Activated CD4-positive, alpha-beta T cell treated with anti-CD3 and anti-CD28 coated beads, Interleukin-2, amount 50 U/mL, for 48 hours (primary cell): Measurements from ENCODE around the gene MRPS11.
"Not testable (repeated sequence)": the region's sequence is repeated elsewhere in the genome, so short reads cannot be mapped to it uniquely, and the experiment has no call there.

ENCODE experiments used
- DNase-seq, 2 experiments: peaks; one replicate each; pipeline ENCODE4 v3.0.0-alpha.2; 2020

MRPS11 gene

DNA sequence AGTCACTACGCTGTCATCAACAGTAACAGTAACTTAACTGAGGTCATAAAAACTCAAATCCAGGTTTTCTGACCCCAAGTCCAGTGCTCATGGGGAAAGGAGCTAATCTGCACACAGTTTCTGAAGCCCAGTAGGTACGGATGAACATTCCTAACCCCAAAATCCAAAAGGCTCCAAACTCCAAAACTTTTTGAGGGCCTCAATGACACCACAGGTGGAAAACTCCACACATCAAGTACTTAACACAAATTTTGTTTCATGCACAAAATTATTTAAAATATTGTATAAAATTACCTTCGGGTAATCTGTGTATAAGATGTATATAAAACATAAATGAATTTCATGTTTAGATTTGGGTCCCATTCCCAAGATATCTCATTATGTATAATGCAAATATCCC is 10.8 kb upstream of the MRPS11 start:
- DNase-seq: no peak

DNA sequence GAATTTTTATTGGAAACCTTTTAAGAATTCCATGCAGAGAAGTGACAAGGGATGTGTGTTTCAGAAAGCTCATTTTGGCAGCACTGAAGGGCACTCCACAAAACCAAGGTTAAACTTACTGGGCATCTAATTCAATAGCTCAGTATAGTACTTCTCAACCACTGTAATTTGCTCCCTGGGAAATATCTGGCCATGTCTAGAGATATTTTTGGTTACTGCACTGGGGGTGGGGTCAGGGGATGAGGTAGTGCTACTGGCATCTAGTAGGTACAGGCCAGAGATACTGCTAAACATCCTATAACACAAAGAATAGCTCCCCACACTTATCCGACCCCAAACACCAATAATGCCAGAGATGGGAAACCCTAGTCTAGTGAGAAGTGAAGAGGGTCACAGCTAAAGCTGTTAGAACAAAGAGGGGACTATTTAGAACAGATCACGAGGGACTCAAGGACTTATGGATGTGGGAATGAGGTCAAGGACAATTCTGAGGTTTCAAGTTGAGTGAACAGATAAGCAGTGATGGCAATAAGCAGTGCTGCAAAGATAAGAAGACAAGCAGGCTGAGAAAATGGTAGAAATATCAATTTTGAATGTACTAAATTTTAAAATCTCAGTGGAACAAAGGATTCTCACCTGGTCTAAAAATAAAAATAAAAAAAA is 3.5 kb upstream of the MRPS11 start:
- DNase-seq: no peak

DNA sequence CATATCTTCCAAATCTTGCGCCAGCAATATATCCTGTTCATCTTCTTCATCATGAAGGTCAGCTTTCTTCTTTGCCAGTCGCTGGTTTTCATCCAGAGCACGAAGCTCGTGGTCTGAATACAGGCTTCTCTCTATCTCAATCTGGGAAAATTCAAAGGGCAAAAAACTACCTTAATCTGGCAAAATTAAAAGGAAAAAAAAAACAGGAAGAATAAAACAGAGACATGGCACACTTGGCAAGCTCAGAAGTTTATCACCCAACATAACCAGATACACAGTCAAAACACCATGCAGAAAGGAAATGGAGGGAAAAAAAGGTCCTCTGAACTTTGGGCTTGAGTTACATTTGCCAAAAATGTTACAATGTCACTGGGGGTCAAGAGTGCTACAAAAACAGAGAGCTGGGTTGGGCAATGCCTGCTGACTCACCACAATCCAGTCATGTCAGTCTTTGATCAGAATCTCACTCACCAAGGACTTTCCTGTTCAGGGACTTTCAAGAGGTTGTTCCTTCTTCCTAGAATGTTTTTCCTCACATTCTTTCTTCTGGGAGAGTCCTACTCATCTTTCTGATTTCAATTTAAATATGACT is 1.8 kb upstream of the MRPS11 start:
- peak; percentile 26 to 42 for DNase-seq

DNA sequence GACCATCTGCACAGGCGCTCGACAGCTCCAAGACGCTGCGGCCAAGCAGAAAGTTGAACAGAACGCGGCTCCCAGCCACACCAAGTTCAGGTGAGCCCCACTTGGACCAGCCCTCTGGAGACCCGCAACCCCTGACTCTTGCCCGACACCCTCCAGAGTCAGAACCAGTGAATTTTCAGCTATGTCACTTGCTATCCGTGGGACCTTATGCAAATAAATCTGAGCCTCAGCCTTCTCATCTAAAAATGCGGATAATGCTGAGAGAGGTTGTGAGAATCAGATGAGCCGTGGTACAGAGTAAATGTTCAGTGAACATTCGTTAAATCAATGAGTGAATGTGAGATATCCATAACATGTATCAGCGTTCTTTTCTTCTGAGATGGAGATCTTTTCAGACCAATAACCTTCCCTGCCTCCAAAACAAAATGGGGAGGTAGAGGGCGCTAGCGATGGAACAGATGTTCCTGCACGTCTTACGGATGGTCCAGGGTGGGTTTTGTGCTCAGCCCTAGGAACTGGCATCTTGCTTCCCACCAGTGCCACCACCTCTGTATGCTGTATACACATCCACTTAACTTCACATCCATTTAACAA is 524 bp downstream of the MRPS11 start:
- DNase-seq: peak; percentile 16 to 28

DNA sequence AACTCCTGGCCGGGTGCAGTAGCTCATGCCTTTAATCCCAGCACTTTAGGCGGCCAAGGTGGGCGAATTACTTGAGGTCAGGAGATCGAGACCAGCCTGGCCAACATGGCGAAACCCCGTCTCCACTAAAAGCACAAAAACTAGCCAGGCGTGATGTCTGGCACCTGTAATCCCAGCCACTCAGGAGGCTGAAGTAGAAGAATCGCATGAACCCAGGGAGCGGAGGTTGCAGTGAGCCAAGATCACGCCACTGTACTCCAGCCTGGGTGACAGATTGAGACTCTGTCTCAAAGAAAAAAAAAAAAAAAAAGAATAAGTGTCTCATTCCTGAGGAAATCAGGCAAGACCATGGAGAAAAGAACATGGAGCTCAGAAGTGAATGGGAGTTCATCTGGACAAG is 1.2 kb downstream of the MRPS11 start:
- not testable (repeated sequence) for DNase-seq

DNA sequence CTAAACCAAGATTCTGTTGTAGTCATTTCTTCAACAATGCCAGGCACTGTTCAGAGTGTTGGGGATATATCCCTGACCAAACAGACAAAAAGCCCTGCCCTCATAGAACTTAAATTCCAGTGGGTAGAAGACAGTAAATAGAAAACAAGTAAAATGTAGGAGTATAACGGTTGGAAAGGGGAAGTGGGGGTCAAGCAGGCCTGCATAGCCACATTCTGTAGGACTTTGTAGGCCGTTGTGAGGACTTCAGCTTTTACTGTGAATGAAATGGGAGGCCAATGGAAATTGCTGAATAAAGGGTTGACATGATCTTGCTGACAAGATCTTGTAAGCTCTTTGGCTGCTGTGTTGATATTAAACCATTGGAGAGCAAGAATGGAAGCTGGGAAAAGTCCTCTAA is 1.8 kb downstream of the MRPS11 start:
- no peak for DNase-seq

DNA sequence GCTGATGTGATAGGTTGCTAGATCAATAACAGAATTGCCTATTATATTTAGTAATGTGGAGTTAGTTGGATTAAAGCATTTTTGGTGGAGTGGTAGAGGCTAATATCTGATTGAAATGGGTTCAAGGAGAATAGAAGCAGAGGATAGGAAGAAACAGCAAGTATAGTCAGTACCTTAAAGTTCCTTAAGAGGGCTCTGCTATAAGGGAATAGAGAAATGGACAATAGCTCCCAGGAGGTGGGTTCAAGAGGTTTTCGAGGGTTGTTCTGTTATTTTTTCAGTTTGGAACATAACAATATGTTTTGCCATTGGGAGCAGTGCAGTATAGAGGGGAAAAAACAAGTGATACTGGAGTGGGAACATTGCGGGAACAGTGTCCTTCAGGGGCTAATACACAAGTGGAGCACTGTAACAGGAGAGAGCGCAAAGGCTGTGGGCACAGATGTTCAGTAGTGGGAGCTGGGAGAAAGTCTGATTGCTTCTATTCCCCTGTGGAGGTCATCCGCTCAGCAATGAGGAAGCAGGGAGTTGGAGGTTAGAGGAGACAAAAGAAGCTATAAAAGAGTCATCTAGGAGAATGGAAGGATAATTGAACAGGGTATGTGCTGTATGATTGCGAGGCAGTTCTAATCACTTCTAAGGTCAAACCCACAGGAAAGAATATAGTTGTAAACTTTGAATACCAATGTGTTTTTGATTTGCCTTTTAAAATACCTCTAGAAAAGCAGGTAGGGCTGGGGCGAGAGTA is 3.3 kb downstream of the MRPS11 start:
- no peak for DNase-seq

DNA sequence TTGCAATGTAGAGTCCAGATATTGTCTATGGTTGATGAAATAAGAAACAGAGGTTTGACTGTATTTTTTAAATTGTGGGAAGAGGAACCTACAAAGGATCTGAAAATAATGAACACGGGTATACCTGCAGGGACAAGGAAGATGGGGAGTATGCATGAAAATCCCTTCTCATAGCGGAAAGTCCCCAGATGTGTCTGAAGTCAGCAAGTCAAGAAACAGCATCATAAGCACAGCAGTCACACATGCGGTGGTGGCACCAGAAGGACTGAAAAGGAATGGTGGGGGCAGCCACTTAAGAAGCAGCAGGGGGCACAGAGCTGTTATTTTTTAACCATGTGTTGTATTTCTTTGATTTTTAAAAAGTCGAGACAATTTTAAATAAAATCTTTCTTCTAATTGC is 4.7 kb downstream of the MRPS11 start:
- no peak for DNase-seq

DNA sequence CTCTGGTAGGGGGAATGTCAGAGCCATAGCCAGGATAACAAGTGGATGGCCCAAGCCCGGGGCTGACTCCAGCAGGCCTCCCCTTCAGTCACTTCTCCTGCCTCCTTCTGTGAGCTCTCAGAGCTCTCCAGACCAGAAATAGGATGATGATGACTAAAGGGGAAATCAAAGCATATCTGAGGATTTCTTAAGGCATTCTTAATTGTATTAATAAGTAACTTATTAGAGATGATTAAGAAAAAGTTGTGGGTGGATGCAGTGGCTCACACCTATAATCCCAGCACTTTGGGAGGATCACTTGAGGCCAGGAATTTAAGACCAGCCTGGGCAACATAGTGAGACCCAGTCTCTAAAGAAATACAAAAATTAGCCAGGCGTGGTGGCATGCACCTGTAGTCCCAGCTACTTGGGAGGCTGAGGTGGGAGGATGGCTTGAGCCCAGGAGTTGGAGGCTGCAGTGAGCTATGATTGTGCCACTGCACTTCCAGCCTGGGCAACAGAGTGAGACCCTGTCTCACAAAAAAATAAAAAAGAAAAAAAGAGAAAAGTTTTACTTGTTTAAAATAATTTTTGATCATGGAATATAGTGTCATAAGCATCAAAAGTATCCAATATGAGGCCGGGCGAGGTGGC is 6.3 kb downstream of the MRPS11 start:
- DNase-seq: not testable (repeated sequence)

DNA sequence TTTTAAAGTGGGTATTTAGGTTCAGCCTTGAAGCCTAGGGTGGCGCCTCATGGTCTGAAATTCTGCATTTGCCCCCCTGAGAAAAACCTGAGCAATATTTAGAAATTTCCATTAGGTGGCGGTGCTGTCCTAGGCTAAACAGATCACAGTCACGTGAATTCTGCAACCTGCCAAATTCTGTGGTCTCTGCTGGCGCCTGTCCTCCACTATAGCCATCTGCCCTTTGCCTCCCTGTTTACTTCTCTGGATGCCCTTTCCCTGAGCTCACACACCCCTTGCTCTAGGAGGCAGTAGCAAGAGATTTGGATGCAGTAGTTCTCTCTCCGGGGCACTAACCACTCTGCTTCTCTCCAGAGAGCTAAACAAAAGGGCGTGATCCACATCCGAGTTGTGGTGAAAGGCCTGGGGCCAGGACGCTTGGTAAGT is 9.1 kb downstream of the MRPS11 start:
- DNase-seq: no peak

DNA sequence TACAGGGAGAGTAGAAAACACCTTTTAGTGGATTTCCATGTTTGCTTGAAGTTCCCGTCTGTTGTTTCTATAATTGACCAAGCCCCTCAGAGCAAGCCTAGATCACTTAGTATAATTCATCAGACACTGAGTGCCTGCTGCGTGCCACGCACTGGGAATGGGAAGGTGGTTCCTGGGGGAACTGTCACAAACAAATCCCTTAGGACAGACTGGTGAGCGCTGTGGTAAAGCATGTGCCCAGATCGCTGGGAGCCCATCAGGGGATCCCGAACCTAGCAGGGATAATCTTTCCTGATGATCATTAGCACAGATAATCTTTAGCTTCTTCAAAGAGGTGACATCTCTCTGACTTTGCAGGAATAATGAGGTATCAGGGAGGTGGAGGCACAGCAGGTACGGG is 9.6 kb downstream of the MRPS11 start:
- no peak for DNase-seq

DNA sequence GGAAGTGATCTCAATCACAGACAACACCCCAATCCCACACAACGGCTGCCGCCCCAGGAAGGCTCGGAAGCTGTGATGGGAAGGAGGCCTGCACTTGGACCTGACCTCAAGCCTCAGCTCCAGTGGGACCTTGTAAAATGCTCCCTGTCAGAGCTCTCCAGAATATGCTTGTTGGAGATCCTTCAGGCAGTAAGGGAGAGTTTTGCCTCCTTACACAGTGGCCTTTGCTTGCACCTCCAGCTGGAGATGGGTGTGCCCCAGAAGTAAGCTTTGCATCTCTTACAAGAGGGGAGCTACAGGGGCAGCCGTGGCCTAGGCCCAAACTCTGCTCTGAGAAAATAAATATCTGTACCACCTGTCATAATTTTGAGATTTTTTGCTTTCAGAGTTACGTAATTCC is 10.4 kb downstream of the MRPS11 start:
- no peak for DNase-seq

DNA sequence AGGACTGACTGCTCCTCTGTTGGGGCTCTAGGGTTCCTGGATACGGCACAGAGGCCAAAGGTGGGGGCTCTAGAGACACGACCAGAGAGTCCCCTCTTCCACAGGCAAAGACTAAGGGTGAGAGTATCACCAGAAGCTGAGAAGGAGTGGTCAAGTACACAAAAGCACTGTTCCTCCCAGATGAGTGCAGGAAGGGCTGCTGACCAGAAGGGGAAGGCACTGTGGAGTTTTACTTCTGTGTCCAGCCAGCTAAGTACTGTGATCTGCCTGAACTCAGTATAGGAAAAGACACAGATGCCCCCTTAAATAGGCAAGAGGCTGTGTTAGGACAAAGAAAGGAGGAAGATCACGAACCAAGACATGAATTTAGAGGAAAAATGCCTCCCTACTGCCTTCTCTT is 11.7 kb downstream of the MRPS11 start:
- DNase-seq: no peak

DNA sequence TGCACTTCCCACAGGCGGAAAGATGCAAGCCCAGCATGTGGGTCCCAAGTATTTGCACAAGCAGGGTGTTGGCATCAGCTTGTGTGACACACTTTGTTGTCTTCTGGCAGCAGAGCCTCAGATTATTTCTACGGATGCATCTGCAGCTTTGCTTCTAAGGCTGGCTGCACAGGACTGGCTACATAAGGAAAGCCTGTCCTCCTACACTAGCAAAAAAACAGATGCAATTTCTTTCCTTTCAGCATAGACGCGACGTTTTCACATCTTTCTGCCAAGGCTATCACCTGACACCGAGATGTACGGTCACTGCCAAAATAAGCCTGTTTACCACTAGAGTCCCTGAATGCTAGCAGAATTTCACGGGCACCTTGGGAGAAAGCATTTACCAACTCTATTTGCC is 13.5 kb downstream of the MRPS11 start:
- DNase-seq: no peak

DNA sequence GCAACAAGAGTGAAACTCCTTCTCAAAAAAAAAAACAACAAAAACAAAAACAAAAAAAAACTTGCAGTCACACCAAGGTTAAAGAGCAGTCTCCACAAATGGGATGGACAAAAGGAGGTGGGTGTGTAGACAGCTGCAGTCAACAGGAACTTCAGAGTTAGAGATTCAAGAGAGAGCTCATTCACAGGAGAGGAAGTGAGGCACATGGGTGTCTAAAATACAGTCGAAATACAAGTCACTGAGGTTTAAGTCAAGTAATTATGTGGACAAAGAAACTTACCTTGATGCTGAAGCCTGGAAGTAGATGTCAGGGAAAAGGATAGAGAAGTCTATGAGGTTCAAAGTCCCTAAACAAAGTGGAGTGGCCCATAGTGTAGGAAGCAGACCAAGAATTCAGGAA is 14.8 kb downstream of the MRPS11 start:
- DNase-seq: no peak

DNA sequence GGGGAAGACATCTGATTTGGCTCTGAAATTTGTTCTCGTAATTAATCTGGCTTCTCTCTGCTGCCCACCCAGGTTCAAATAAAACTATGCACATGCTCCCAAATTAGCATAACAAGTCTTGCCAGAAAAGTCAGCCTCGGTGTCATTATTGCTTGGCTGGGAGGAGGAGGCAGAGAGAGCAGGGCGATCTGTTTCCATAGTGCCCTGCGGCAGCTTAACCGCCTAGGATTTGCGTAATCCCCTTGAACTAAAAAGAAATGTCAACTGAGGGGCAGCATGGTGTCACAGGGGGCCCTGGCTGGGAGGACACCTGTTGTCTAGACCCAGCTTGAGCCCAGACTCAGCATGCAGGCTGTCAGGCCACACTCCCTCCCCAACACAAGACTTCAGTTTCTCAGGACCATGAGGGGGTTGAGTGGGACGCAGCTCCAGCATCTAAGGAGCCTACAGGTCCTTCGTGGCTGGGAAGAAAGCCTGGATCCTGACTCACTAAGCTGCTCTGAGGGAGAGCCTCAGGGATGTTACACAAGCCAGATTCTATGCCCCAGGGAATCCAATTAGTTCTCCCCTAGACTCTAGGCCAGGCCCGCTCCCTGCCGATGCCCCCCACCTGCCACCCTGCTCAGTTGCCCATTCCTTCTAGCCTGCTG is 17.3 kb downstream of the MRPS11 start:
- no peak for DNase-seq

DNA sequence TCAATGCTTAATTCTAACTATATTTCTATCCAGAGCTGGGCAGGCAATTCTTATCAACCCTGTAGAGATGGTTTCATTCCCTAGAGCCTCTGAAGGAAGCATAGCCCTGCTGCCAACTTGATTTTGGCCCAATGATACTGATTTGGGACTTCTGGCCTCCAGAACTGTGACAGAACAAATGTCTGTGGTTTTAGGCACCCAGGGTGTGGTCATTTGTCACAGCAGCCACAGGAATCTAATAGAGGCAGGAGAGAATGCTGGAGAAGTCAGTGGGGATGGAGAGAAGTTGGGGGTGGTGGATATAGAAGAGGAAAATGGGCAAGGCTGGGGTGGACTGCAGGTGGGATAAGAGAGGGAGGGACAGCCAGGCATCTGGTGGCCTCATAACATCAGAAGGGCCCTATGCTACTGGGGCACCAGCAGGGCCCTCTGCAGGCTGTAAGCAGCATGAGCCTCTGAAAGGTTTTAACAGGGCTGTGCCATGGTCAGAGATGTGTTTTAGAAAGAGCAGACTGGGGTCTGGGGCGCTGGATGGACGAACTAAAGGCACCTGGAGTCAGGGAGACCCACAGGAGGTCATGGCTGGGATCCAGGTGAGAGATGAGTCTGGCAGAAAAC is 19.8 kb downstream of the MRPS11 start:
- no peak for DNase-seq

DNA sequence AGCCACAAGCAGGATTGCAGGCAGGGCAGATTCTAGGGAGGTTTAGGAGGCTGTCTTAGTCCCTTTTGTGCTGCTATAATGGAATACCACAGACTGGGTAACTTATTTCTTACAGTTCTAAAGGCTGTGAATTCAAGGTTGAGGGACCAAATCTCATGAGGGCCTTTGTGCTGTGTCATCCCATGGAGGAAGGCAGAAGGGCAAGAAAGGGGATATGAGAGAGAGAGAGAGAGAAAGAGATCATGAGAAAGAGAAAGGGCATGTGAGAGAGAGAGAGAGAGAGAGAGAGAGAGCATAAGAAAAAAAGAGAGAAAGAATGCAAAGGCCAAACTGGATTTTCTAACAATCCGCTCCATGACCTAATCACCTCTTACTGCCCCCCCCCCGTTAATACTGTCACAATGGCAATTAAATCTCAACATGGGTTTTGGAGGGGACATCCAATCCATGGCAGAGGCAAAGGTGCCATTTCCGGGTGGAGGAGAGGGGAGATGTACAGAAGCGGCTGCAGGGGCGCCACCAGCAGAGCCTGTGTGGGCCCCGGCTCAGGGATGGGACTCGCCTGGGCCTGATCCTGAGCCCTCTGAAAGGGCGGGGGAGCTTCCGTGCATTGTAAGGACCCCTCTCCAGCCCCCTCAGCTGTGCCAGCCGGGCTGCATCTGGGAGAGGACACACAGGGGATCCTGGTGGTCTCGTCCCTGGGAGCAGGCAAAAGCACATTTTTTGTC is 20.5 kb downstream of the MRPS11 start:
- DNase-seq: no peak

DNA sequence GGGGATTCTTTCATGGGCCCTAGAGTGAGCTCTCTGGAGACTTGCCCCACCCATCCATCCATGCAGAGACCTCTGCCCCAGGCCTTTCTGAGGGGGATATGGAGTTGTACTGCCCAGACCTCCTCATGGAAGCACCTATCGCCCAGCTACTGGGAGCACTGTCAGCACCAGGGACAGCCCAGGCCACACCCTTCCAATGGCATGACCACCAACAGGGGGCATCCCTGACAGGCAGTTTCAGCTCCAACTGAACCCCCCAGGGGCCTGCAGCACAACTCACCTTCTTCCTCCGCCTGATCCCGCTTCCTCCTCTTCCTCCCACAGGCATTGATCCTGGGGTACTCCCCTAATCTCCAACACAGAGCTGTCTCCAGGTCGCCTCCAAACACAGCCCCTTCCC is 21.8 kb downstream of the MRPS11 start:
- DNase-seq: no peak

DNA sequence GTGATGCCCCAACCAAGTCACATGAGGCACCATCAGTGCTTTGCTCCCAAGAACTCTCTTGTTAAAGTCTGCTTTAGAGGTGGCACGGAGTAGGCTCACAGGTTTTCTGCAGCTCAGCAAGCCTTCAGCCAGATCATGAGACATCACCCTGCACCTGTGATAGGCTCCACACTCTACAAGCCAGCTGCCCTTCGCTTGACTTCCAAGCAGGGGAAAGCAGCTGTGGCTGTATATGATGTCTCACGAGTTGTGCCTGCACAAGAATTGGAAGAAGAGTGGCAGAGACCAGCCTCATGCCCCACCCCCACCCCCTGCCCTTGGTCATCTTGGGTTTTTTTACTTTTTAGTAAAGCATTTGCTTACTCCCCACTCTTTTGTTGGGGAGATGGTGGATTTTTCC is 22.5 kb downstream of the MRPS11 start:
- no peak for DNase-seq

DNA sequence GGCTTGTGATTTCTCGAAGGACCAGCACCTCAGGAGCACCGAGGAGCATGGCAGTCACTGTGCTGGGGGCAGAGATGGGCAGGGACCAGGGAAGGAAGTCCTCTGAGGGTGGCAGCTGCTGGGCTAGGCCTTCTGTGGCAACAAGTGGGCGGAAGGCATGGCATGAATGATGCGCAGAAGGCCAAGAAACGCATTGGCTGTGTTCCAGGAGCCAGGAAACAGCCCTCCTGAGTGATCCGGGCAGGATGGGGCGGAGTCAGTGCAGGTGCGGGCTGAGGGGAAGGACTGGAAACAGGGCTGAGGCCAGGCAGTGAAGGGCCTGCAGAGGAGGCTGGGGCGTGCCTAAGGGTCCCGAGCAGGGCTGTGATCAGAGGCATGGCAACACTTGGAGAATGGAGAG is 23.6 kb downstream of the MRPS11 start:
- DNase-seq: no peak

DNA sequence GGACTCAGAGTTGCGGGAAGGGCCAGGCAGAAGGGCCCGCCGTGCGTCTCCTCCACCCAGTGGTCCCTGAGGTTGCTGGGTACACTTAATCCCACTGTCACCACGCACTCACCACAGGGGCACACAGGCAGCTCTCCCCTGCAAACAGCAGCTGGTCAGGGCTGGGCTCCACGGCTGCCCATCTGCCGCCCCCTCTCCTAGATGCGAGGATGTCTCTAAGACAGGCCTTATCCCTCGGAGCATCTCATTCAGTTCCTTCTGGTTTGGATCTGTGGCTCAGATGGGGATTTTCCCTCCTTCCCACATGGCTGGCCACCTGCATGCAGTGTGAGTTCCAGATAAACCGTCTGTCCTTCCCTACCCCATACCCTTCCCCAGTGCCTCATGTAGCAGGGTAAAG is 26.3 kb downstream of the MRPS11 start:
- DNase-seq: no peak
